GM19395 (cell line): ENCODE results near the gene ZNF827.

Source experiments
- ATAC-seq: cut with Tn5 transposase; IDR thresholded peaks from one replicate; pipeline ENCODE4 v1.9.1; 2021; ENCODE audit warnings: mild to moderate bottlenecking, moderate library complexity; ENCODE audit not compliant: unreplicated experiment

Gene ZNF827

DNA sequence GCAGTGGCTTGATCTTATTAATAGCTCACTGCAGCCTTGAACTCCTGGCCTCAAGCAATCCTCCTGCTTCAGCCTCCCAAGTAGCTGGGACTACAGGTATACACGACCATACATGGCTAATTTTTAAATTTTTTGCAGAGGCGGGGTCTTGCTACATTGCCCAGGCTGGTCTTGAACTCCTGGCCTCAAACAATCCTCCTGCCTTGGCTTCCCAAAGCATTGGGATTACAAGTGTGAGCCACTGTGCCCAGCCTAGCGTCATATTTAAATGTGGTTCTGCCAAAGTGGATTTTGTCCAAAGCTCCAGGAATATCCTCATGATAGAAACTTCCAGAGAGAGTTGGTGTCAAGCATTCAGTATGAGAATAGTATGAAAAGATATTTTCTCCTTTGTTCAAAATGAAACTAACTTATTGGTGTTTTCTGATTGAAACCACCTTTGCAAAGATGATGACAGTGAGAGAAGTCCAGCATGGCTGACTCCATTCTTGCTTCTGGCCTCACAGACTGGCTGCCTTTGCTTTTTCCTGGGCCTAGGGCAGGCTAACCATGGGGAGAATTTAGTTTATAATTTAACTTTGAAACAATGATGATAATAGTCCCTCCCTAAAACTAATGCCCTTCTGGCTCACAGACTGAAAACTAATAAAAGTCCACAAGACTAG is 129.6 kb downstream of the ZNF827 start:
- ATAC-seq, result peak; percentile 38

DNA sequence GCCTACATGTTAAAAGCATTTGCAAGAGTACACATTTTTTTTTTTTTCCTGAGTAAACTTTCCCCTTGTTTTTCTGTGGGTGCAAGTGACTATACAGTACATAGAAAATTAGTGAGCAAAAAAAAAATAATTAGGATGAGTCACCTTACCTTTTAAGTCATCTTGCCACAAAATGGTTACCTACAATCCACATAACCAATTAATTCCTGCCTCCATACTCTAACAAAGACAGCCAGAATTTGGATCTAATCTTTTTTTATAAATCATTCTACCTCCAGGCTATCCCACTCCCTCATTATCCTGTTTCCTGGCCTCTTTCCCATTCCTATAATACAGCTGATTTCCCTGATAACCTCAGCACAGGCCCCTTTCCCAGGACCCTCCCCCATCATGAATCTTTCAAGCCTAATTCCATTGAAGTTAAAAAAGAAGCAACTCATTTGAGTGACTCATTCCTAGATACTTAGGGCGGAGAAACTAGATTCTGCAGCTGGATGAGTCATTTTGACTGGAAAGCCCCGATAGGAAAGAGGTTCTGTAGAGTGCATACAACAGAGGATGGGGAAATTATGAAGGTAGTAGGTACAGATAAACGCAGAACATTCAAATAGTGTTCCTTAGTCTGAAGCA is 130.5 kb downstream of the ZNF827 start:
- peak; percentile 71 for ATAC-seq

DNA sequence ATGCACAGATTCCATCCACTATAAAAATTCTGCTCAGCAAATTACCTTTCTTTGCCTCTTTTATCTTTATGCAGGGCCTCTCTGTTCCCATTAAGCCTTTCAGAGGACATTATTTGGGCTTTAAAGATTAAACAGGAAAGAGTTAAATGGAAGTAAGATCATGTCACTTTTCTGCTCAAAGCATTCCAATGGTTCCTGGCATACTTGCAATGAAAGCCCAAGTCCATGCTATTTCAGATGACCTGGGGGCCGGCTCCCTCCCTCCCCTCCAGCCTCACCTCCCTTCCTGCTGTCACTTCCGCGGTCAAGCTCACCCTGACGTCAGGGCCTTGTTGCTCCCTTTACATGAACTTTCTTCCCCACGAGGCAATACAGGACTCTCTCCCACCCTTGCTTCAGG is 133.1 kb downstream of the ZNF827 start:
- no peak for ATAC-seq

DNA sequence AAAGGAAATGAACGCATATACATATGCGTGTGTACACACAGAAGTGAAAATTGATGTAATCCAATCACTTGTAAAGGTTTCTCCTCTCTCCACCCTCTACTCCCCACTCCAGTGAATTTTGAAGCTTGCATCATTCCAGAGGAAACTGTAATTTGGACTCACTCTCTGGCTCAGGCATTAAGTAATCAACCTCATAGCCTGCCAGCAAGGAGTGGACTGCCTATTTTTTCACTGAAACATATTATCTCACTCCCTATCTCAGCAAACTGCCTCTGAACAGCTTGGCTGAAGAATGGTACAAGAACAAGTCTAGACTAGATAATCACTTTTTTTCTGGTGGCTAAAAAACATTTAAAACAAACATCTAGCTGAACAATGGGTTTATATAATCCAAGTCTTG is 134.5 kb downstream of the ZNF827 start:
- no peak for ATAC-seq

DNA sequence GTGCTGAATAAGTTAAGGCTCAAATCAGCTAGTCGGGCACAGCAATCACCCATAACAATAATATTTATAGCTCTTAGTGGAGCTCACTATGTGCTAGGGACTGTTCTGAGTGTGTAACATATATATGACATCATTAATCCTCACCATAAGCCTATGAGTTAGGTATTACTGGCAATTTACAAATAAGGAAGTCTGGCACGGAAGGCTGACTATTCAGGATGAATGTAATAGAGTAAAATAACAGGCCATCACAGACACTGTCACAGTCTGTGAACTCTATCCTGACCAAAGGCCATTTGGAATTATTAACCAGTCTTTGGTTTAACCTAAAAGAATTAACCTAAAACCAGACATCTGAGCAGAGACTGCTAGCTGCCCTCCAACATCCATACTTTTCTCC is 139.4 kb downstream of the ZNF827 start:
- no peak for ATAC-seq

DNA sequence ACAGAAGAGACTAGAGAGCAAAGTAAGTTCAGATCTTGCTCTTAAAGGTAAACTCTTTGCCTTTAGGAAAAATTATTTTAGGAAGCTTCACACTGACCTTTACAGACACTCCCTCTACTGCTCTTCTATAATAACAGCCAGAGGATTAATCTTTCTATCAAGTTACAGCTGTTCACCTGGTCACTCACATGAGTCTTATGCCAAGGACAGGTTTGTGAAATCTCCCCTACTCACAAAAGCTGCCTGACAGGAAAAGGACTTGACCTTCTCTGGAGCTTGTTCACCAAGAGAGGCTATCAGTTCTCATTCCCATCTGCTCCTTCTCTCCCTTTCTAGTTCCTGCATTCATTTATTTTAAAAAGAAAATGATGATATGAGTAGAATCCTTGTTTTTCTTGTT is 141.3 kb downstream of the ZNF827 start:
- ATAC-seq, result no peak

DNA sequence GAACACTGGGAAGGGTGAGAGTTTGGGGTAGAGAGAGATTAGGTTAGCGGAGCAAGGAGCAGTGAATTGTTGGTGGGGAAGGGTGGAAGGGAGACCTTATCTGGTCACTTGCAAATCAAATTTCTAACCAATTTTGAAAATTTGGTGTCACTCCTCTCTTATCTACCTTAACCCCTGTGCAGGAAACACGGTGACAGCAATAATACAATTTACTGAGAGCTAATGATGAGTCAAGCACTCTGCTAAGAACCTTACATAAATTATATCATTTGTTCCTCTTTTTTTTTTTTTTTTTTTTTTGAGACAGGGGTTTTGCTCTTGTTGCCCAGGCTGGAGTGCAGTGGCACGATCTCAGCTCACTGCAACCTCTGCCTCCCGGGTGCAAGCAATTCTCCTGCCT is 142.3 kb downstream of the ZNF827 start:
- no peak for ATAC-seq

DNA sequence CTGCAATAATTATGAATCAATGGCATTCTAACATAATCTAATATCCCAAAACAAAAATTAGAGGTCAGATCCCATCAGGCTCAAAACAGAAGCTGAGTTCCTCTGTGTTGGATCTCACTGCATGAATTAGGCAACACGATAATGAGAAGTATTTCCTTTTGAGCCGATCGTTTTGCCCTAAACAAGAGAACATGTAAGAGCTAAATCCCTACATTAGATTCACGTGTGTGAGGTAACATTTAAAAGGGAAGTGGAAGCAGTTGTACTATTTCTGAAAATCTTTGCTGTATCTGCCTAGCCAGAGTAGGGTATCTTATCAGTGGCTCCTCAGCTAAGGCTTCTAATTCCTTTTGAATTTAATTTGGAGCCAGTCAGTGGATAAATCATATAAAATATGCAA is 143.1 kb downstream of the ZNF827 start:
- ATAC-seq, result no peak

DNA sequence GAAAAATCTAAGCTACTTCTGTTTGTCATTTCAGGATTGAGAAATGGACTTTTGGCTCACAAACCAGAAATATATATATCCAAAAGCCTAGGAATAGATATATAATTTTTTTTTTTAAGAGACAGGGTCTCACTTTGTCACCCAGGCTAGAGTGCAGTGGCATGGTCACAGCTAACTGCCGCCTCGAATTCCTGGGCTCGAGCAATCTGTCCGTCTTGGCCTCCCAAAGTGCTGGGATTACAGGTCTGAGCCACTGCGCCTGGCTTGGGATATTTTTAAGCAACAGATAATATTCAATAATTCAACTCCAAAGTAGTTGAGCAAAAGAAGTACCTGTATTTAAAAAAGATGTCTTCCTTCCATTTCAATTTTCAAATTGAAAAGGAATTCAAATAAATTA is 146.2 kb downstream of the ZNF827 start:
- no peak for ATAC-seq

DNA sequence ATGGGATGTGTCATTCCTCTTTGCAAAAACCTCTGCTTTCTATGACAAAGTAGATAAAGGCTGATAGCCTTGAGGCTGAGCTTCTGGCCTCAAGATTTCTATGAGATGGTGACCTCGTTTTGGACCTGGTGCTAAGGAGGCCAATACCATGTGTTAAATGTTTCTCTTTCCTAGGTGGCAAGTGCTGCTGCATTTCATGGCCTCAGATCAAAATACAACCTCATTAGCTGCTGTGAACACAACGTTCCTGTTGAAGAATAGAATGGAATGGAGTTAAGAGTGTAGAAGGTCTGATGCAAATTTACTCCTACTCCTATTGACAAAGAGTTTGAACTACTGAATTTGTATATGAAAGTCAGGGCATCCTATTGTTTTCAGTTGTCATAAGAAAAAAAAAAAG is 146.6 kb downstream of the ZNF827 start:
- ATAC-seq, result no peak

DNA sequence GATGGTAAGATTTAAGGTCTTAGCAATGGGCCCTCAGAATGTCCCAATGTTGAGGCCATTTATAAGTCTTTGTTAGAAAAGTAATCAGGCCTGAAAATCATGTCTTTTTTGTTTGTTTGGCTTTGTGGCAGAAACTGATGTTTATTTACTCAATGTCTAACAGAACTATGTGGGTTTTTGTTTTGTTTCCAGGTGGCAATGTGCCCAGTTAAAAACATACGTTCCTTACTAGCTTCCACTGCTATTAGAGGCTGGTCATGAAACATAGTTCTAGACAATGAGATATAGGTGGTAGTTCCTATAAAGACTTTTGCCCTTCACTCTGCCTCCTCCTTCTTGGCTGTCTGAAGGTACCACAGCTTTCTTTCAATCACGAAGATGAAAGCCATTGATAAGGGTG is 149.9 kb downstream of the ZNF827 start:
- ATAC-seq, result no peak

DNA sequence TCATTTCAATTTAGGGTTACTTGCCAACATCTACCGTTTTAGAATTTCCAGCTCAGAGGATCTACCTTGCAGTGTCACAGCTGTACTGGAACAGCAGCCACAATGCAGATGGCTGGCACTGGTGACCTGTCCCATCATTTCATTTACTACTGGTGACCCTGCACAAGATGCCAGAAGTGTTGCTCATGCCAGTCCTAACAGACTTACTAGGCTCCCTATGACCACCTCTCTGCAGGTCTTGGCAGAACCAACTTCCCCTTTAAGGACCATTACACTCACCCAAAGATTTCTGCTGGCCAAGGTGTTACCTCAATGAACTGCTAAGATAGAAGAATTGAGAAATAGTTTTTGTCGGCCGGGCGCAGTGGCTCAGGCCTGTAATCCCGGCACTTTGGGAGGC is 151.8 kb downstream of the ZNF827 start:
- no peak for ATAC-seq

DNA sequence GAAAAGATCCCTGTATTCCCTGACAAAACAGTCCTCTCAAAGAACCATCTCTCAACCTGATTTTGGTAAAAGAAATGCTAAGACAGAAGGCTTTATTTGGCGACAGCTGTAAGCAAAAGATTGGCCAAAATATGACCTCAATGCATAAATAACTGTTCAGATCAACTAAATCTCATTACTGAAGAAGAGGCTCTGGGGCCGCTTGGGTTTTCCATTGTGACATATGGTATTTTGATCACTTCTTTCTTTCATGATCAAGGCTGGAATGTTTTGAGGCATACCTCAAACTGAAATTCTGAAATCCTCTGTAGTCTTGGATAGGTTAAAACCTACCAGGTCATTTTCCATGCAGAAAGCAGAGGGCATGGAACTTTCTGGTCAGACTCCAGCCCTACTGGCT is 152.4 kb downstream of the ZNF827 start:
- no peak for ATAC-seq

DNA sequence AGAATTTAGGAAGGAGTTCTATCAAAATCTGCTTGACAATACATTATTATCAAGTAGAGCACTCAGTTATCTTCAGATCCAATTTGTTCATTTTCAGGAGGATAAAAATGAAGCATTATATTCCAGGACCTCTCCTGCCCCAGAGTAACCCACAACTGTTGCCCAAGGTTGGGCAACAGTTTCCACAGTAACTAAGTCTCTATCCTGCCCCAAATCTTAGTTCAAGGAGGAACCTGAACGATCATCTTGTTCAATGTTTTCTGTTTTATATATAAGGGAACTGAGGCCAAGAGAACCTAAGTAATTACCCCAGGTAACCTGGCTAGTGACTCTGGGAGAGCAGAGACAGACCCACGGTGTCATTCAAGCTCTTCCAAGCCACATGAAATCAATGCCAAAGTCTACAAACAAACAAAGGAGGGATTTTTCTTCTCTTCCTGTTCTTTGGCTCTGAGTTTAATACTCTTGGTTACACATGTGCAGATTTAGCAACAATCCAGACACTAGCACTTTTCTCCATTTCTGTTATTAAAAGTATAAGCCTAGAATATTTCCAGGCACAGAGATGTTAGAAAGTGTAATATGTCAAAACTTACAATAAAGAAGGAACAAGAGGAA is 153.1 kb downstream of the ZNF827 start:
- no peak for ATAC-seq

DNA sequence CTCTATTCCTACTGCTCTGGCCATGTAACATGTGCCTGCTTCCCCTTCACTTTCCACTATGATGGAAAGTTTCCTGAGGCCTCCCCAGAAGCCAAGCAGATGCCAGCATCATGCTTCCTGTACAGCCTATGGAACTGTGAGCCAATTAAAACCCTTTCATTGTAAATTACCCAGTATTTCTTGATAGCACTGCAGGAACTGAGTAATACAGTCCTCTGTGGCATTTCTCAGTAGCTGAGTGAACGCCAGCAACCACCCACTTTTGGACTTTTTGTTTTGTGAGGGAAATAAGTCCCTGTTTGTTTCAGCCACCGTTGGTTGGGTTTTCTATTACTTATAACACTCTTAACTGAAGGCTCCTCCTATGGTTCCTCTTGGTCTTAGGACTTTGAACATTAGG is 154.6 kb downstream of the ZNF827 start:
- no peak for ATAC-seq

DNA sequence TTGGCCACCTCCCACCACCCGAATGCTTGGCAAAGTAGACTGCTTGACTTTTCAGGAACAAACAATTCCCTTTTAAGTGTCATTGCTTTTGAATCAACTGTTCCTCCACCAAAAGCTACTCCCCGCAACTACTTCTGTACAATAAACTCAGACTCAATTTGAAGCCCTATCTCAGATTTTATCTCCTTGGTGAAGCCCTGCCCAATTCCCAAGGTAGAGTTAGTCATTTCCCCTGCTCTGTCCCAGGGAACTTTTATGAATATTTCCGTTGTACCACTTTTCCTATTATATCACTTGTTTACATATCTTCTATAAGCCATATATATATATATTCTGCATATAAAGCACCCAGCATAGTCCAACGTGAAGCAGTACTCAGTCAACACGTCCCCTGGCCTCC is 155.9 kb downstream of the ZNF827 start:
- ATAC-seq, result no peak

DNA sequence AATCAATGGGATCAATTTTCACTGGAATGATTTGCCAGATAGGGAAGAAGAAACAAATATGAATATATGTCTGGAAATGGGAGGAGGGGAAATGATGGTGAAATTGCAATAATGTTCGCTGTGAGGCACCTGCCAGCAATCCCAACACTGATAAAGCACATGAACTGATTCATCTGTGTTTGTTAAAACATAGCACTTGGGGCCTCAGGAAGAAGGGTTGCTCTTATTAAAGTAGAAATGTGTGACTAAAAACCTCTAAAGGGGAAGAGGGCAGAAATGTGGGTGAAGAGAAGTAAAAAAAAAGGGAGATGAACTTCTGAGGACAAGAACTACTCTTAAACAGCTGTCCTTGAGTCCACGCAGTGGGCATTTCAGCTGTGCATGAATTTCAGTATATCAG is 157.3 kb downstream of the ZNF827 start:
- no peak for ATAC-seq

DNA sequence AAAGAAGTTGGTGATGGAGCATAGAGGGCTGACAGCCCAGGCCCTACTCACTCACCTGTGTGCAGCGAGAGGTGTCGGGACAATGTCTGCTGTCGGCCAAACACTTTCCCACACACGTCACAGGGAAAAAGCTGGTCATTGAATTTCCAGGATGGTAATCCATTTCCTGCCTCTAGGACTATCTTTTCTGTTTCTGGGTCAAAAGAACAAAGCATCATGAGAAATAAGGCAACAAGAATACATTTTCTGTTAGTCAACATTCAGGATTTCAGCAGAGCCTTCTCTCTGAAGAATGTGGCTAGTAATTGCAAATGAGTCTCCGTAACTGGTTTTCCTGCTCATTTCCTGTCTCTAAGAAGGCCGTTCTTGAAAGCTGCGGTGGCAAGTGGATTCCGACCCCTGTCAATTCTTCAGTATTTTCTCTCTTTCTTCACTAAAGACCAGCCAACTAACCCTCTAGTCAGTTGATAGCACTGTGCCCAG is 159.3 kb downstream of the ZNF827 start:
- ATAC-seq, result no peak

DNA sequence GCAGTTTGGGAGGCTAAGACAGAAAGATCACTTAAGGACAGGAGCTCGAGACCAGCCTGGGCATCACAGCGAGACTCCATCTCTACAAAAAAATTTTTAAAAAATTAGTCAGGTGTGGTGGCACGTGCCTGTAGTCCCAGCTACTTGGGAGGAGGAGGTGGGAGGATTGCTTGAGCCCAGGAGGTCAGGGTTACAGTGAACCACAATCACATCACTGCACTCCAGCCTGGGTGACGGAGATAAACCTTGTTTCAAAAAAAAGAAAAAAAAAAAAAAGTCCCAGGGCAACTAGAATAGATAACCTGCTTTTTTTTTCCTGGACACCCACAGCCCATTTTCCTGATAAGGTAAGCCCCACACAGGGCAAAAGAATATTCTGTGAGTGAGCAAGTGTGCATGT is 162.4 kb downstream of the ZNF827 start:
- ATAC-seq, result no peak

DNA sequence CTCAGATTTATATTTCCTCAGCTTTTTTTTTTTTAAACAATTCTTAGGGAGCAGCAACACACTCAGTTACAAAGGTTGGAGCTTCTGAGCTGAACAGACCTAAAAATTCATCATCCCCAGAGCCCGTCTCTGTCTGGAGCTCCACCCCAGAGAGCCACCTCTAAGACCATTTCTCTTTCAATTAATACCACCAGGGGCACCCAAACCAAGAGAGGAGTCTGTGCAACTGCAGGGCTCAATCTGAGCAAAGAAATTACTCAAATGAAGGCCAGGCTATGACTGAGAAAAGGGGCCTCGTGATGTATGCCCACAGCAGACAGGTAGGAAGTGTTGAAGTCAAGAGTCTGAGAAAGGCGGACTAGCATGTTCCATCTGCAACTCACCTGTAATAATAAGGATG is 163.2 kb downstream of the ZNF827 start:
- no peak for ATAC-seq

DNA sequence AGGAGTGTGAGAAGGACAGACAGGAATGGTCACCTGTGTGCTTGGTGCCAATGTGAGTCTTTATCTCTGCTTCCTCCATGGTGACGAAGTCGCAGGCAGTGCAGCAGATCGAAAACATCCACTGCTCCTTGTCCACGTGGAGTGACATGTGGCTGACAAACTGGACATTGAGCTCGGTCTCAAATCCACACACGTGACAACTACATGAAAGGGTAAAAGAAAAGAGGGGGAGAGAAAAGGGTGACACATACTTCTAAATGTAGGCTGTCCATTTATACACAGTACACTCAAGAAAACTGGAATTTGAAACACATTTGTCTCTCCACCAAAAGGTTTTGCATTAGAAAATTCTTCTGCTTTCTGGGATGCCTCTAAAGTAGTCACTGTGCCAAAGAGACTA is 164.2 kb downstream of the ZNF827 start:
- ATAC-seq, result no peak

DNA sequence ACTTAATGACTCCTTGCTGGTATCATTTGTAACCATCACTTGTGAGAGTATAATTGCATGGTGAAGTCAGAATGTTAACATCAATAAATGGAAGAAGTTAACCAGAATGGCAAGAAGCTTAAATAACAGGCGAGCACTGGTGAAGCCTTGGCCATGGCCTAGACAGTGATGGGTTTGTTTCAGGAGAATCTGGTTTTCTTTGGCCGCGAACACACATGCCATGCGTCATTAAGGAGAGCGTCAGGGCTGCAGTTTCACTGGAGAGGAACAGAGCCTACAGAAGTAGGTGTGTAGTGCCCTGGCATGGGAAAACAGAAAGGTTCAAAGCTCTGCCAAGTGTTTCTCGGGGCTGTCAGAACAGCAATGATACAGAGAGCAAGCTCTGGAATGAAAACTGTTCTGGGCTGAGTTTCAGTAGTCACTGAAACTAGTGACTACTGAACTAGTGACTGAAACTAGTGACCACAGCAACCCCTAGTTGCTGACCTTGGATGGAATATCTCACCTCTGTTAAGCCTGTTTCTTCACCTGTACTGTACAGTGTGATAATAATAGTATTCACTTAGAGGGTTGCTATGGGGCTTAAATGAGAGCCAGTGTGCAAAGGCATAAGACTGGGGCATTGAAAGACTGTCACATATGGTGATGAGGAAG is 164.9 kb downstream of the ZNF827 start:
- ATAC-seq, result peak; percentile 97
